NCI-H1417 (cell line): ENCODE results near the gene TIMM13.
A peak's percentile ranks its signal among the peaks of the same experiment; 100 is the strongest.
"Not testable (repeated sequence)": the region's sequence is repeated elsewhere in the genome, so short reads cannot be mapped to it uniquely, and the experiment has no call there.

Experiments
- DNase-seq, 3 experiments: peaks; one replicate each; lab custom pipeline; 2025; lab: John Stamatoyannopoulos, UW

TIMM13 gene

GRCh38 chr19:2413629-2414028, 13.8 kb downstream of the TIMM13 start:
- no peak for DNase-seq

- DNase-seq = no peak
Observed at GRCh38 chr19:2413159-2413558, 14.2 kb downstream of the TIMM13 start.

- DNase-seq = no peak
Observed at GRCh38 chr19:2412449-2412848, 14.9 kb downstream of the TIMM13 start.

GRCh38 chr19:2411709-2412108, 15.7 kb downstream of the TIMM13 start:
- DNase-seq = no peak

GRCh38 chr19:2410023-2410422, 17.4 kb downstream of the TIMM13 start:
- no peak for DNase-seq

- DNase-seq = no peak
Observed at GRCh38 chr19:2409352-2409912, 18.0 kb downstream of the TIMM13 start.

GRCh38 chr19:2408247-2408646, 19.1 kb downstream of the TIMM13 start:
- no peak for DNase-seq

- DNase-seq = no peak
Observed at GRCh38 chr19:2399582-2399981, 27.8 kb downstream of the TIMM13 start.

- no peak for DNase-seq
Observed at GRCh38 chr19:2398735-2399305, 28.6 kb downstream of the TIMM13 start.

GRCh38 chr19:2397173-2397572, 30.2 kb downstream of the TIMM13 start:
- not testable (repeated sequence) for DNase-seq

GRCh38 chr19:2395293-2395829, 32.0 kb downstream of the TIMM13 start:
- not testable (repeated sequence) for DNase-seq

- no peak for DNase-seq
Observed at GRCh38 chr19:2394442-2395292, 32.7 kb downstream of the TIMM13 start.

- DNase-seq = no peak
Observed at GRCh38 chr19:2394054-2394441, 33.3 kb downstream of the TIMM13 start.

- DNase-seq = peak in 1 of 3 experiments; percentile 26
Observed at GRCh38 chr19:2392899-2393298, 34.5 kb downstream of the TIMM13 start.

GRCh38 chr19:2392366-2392765, 35.0 kb downstream of the TIMM13 start:
- DNase-seq = no peak

- DNase-seq = peak; percentile 57 to 89 (median 86)
Observed at GRCh38 chr19:2391118-2391725, 36.2 kb downstream of the TIMM13 start.

GRCh38 chr19:2389594-2389993, 37.8 kb downstream of the TIMM13 start:
- DNase-seq = no peak

- DNase-seq = no peak
Observed at GRCh38 chr19:2387367-2388288, 39.8 kb downstream of the TIMM13 start.

GRCh38 chr19:2385053-2385721, 42.2 kb downstream of the TIMM13 start:
- peak; percentile 61 to 84 (median 79) for DNase-seq

GRCh38 chr19:2382530-2383222, 44.7 kb downstream of the TIMM13 start:
- DNase-seq = no peak
